RWPE1 (cell line): ENCODE results near the gene CCR6.

Source experiments
- CTCF ChIA-PET: fragments of 350-600 bp; sonication (Branson Sonifier 250); formaldehyde crosslinking; extraction: SDS; loops from one replicate; lab custom pipeline; 2021; lab: Yijun Ruan, JAX
- POLR2A ChIA-PET: fragments of 400-600 bp; formaldehyde crosslinking; extraction: SDS; loops from one replicate; lab custom pipeline; 2020; ENCODE audit warnings: antibody characterized with exemption; ENCODE audit not compliant: low non-redundant PET; lab: Yijun Ruan, JAX
- DNase-seq: peaks from one replicate; pipeline ENCODE4 v3.0.0; 2012; ENCODE audit warnings: low spot score
- H3K27ac ChIP-seq: fragments of 450-650 bp; 2 replicates; pipeline ENCODE4 v1.5.1; 2017
- TF ChIP-seq, protein P1 (sequence below): fragments of 450-650 bp; conservative IDR thresholded peaks from 2 replicates; pipeline ENCODE4 v1.5.1; 2017; ENCODE audit warnings: low read depth, mild to moderate bottlenecking

The CCR6 gene

DNA sequence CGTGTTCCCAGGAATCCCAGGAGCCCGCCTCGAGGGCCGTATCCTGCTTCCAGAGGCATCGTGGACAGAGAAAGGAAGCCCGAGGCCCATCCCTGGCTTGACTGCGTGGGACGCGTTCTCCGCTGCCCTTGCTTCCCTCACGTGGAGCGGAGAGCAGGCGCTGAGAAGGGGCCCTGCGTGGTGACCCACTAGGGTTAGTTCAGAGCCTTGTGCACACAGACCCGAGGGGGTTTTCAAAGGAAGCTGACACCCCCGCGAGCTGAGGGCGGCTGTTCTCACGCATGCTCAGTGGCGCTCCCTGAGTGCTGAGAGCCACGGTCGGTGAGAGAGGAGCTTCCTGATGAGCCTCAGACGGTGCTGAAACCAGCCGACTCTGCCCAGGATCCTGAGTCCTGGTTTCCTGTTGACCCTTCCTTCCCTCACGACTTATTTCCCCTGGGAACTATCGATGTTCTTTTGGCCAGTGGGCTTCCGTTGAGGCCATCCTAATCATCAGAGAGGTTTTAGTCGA lies 28.9 kb upstream of the CCR6 start:
- TF ChIP-seq, protein P1, sequence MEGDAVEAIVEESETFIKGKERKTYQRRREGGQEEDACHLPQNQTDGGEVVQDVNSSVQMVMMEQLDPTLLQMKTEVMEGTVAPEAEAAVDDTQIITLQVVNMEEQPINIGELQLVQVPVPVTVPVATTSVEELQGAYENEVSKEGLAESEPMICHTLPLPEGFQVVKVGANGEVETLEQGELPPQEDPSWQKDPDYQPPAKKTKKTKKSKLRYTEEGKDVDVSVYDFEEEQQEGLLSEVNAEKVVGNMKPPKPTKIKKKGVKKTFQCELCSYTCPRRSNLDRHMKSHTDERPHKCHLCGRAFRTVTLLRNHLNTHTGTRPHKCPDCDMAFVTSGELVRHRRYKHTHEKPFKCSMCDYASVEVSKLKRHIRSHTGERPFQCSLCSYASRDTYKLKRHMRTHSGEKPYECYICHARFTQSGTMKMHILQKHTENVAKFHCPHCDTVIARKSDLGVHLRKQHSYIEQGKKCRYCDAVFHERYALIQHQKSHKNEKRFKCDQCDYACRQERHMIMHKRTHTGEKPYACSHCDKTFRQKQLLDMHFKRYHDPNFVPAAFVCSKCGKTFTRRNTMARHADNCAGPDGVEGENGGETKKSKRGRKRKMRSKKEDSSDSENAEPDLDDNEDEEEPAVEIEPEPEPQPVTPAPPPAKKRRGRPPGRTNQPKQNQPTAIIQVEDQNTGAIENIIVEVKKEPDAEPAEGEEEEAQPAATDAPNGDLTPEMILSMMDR: no peak
- POLR2A ChIA-PET: no interaction called here
- CTCF ChIA-PET: interaction anchor here (0.5 to 0.6 kb wide), 2 partner anchors 28 to 557 kb away, joined by 3 read pairs; no protein-coding TSS in a partner anchor
- DNase-seq: no peak
- H3K27ac ChIP-seq: no peak overlapping the region

- TF ChIP-seq, protein P1: no peak
- ChIA-PET CTCF (no interaction called here), POLR2A (no interaction called here)
- no peak overlapping the region for H3K27ac ChIP-seq
- DNase-seq: no peak
Measured at GRCh38 chr6:167094436-167094819, 28.5 kb upstream of the CCR6 start.

- H3K27ac ChIP-seq: no peak overlapping the region
- CTCF ChIA-PET: interaction anchor here (0.6 kb wide), 1 partner anchor 86 kb away, joined by 5 read pairs; no protein-coding TSS in a partner anchor
- POLR2A ChIA-PET: no interaction called here
- TF ChIP-seq, protein P1: no peak
- DNase-seq: no peak
Measured at GRCh38 chr6:167094820-167095637, 27.9 kb upstream of the CCR6 start.

GRCh38 chr6:167095888-167096287 lies 27.0 kb upstream of the CCR6 start:
- TF ChIP-seq, protein P1: no peak
- H3K27ac ChIP-seq: no peak overlapping the region
- CTCF ChIA-PET: interaction anchor here (0.6 kb wide), 1 partner anchor 87 kb away, joined by 5 read pairs; no protein-coding TSS in a partner anchor
- no peak for DNase-seq
- POLR2A ChIA-PET: no interaction called here

GRCh38 chr6:167096991-167097390 lies 25.9 kb upstream of the CCR6 start:
- POLR2A ChIA-PET: no interaction called here
- CTCF ChIA-PET: no interaction called here
- H3K27ac ChIP-seq: no peak overlapping the region
- no peak for DNase-seq
- TF ChIP-seq, protein P1: no peak

DNA sequence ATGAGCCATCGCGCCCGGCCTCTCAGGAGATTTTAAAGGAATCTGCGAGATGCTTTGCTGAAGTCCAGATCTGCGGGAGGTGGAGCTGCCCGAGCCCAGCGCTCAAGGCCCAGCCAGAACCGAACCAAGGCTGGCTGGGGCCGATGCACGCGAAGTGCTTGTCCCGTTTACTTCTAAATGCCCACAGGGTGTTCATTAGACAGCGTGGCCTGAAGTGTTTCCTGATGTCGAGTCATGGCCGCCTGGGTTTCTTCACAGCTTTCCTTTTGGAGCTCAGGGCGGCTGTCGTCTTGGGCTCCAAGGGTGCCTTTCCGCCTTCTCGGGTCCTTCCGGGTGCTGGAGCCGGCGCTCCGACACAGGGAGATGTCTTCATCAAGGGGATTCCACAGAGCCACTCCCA lies 25.1 kb upstream of the CCR6 start:
- CTCF ChIA-PET: interaction anchor here (0.6 kb wide), 1 partner anchor 21 kb away, joined by 3 read pairs; no protein-coding TSS in a partner anchor
- TF ChIP-seq, protein P1: no peak
- no peak overlapping the region for H3K27ac ChIP-seq
- no peak for DNase-seq
- POLR2A ChIA-PET: no interaction called here
